Right lung (tissue), 5 donors: ENCODE data around the gene RNU6-1. TPM values are rescaled to one million over a fixed set of nuclear protein-coding genes. Genes with fewer than 3 reads are reported as not detected.

Experiments
- DNase-seq, 2 donors: peaks; one replicate each; pipeline ENCODE4 v3.0.0-alpha.2; 2013
- polyA plus RNA-seq, 5 donors: library from polyadenylated mRNA; unstranded; fragments of 120-200 nt; gene quantifications; one replicate each; pipeline versions ENCODE4 v1.2.1 to v1.2.3, GENCODE V29; 2013; ENCODE audit warnings: inconsistent platforms in 1 of 5, low replicate concordance in 1 of 5; ENCODE audit not compliant: insufficient read length in 5 of 5, insufficient read depth in 1 of 5

The RNU6-1 gene
- polyA plus RNA-seq, 5 donors = not detected

GRCh38 chr15:67821784-67822440 lies 17.9 kb downstream of the RNU6-1 start:
- no peak for DNase-seq

- DNase-seq = peak in 1 of 2 donors; percentile 63
Observed at GRCh38 chr15:67820992-67821783, 18.7 kb downstream of the RNU6-1 start.

- no peak for DNase-seq
Observed at GRCh38 chr15:67820122-67820991, 19.5 kb downstream of the RNU6-1 start.

GRCh38 chr15:67819636-67820035 lies 20.2 kb downstream of the RNU6-1 start:
- no peak for DNase-seq

- DNase-seq = no peak
Observed at GRCh38 chr15:67818464-67818863, 21.4 kb downstream of the RNU6-1 start.

- DNase-seq = no peak
Observed at GRCh38 chr15:67816668-67817067, 23.2 kb downstream of the RNU6-1 start.

- DNase-seq = no peak
Observed at GRCh38 chr15:67815036-67815592, 24.7 kb downstream of the RNU6-1 start.

- DNase-seq = no peak
Observed at GRCh38 chr15:67813104-67813634, 26.7 kb downstream of the RNU6-1 start.

- no peak for DNase-seq
Observed at GRCh38 chr15:67812241-67812644, 27.6 kb downstream of the RNU6-1 start.

- DNase-seq = no peak
Observed at GRCh38 chr15:67809866-67810265, 30.0 kb downstream of the RNU6-1 start.

GRCh38 chr15:67809441-67809840 lies 30.4 kb downstream of the RNU6-1 start:
- no peak for DNase-seq

GRCh38 chr15:67808821-67809220 lies 31.0 kb downstream of the RNU6-1 start:
- DNase-seq = no peak

- DNase-seq = no peak
Observed at GRCh38 chr15:67807836-67808235, 32.0 kb downstream of the RNU6-1 start.

GRCh38 chr15:67807141-67807540 lies 32.7 kb downstream of the RNU6-1 start:
- no peak for DNase-seq

GRCh38 chr15:67806536-67806935 lies 33.3 kb downstream of the RNU6-1 start:
- DNase-seq = no peak

GRCh38 chr15:67805666-67806516 lies 34.0 kb downstream of the RNU6-1 start:
- no peak for DNase-seq

- no peak for DNase-seq
Observed at GRCh38 chr15:67805008-67805665, 34.7 kb downstream of the RNU6-1 start.

- no peak for DNase-seq
Observed at GRCh38 chr15:67803996-67804843, 35.6 kb downstream of the RNU6-1 start.

- DNase-seq = no peak
Observed at GRCh38 chr15:67803299-67803698, 36.5 kb downstream of the RNU6-1 start.
